ACHN (cell line): Measurements from ENCODE around the gene COPS9.

Source experiments
- DNase-seq: peaks from one replicate; pipeline ENCODE4 v3.0.0-alpha.2; 2015
- in situ Hi-C: cut with HindIII; loops from 2 replicates; pipeline ENCODE4 v1.10.0; 2017; ENCODE audit warnings: low sequenced_read_pairs, low pct_ligation_motif_present, low pct_unique_long_range_greater_than_20kb

COPS9 gene

DNA sequence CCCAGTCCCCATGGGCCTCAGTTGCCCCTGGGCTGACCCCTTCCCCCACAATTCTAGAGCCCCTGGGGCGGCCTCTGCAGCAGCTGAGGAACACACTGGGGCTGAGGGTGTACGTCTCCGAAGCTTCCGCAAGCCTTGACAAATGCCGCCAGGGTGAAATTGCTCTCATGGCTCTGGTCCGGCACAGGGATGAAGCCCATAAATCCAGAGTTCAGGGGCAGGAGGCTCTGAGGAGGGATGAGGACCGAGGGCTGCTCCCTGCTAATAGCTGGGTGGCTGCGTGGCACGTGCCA is 31.4 kb upstream of the COPS9 start:
- in situ Hi-C loops, result no loop called here
- no peak for DNase-seq

DNA sequence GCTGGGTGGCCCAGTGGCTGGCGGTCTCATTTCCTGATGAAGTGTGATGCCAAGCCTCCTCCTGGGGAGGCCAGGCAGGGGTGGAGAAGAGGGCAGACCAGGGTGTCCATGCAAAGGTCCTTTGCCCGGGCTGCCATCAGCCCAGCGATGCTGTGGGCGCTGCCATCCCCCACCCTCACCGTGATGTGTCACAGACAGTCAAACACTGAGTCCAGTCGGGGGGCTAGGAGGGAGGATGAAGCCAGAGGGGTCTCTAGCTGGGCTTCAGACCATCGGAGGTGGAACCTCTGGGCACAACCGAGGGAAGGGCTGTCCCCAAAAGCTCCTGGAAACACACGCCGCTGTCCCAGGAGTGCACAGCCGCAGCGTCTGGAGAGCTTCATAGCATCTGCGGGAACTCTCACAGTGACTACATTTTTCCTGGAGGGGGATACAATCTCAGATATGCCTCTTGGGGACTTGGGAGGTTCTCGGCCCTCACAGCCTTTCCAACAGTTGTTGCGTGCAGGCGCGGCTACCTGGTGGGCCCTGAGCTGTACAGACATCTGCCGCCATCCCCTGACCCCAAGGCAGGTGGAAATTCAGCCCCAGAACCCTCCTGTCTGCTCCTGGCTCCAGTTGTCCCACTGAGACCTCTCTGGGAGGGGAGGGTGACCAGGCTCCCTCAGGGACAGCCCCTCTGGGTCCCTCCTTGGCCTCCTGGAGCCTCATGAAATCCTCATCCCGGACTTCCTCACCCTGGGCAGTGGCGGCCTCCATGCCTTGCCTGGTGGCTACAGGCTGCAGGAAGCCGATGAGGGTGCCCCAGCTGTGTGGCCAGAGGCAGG is 30.9 kb upstream of the COPS9 start:
- DNase-seq, result no peak
- in situ Hi-C loops, result no loop called here

DNA sequence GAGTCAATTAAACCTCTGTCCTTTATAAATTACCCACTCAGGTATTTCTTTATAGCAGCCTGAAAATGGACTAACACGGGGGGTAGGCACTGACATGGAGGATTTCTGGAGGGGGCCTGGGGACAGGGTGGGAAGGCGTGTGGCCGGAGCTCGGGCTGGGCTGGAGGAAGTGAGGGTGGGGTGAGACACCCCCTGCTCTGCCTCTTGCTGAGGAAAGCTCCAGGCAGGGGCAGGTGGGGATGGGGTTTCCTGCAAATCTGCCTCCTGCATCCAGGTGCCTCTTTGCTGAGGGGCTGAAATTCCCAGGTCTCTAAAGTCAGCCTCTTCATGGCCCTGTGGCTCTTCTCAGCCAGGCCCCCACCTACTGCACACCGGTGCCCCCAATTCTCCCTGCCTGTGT is 30.1 kb upstream of the COPS9 start:
- in situ Hi-C loops, result no loop called here
- DNase-seq, result no peak

DNA sequence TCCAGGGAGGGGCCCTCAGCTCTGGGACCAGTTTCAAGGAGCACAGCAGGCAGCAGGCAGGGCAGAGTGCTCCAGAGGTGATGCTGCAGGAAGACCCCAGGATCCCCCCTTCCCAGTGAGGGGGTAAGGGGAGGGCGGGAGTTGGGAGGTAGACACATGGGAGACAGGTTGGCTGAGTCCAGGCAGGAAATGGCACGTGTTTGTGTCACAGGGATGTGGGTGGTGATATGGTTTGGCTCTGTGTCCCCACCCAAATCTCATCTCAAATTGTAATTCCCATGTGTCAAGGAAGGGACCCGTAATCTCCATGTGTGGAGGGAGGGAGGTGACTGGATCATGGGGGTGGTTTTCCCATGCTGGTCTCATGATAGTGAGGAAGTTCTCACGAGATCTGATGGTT is 29.6 kb upstream of the COPS9 start:
- in situ Hi-C loops, result no loop called here
- no peak for DNase-seq

DNA sequence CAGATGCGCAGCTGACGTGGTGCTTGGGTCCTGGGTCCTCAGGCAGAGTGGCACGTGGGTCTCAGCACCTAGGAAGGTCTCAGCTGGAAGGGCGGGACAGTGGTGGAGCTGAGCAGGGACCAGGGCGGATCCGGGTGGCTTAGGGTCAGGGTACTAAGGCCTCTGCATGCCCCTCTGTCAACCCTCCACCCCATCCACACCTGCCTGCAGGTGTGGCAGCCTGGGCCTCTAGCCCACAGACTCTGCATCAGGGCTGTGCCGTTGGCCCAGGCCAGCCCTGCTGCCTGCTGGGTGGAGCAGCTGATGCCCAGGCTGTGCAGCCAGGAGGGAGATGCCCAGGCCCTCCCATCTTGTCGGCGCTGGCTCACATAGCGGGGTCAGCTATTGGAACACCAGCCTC is 28.9 kb upstream of the COPS9 start:
- no peak for DNase-seq
- in situ Hi-C loops, result no loop called here

DNA sequence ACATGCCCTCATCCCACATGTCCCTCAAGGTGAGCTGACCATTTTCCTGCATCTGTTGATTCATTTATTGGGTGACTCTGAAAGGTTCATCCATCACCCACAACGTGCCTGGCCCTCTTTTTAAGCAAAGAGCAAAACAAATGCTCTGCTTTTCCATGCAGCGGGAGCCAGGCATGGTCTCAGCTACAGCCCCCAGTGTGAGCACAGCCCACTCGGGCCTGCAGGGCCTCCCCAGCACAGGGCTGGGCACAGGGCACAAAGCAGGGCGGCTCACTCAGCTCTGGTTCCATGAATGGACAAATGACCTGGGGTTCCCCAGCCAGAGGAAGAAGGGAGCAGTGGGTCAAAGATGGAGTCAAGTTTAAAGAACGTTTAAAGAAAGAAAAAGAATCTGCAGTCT is 28.5 kb upstream of the COPS9 start:
- no peak for DNase-seq
- in situ Hi-C loops, result no loop called here

DNA sequence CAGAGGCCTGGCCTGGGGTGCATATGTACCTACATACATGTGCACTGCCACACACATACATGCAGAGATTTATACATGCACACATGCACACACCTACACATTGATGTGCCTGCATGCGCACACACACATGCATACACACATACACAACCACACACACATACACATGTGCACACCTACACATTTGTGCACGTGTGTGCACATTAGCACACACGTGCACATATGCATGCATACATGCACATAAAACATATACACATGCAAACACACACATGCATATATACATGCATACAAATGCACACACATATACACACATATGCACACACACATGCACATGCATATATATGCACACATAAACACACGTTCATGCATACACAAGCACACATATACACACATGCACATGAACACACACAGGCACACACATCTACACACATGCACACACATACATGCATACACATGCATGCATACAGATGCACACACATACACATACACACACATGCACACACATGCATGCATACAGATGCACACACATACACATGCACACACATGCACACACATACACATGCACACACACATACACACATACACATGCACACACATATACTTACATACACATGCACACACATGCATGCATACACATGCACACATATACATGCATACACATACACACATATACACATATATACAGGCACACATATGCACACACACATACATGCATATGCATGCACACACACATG is 27.9 kb upstream of the COPS9 start:
- no peak for DNase-seq
- in situ Hi-C loops, result no loop called here

DNA sequence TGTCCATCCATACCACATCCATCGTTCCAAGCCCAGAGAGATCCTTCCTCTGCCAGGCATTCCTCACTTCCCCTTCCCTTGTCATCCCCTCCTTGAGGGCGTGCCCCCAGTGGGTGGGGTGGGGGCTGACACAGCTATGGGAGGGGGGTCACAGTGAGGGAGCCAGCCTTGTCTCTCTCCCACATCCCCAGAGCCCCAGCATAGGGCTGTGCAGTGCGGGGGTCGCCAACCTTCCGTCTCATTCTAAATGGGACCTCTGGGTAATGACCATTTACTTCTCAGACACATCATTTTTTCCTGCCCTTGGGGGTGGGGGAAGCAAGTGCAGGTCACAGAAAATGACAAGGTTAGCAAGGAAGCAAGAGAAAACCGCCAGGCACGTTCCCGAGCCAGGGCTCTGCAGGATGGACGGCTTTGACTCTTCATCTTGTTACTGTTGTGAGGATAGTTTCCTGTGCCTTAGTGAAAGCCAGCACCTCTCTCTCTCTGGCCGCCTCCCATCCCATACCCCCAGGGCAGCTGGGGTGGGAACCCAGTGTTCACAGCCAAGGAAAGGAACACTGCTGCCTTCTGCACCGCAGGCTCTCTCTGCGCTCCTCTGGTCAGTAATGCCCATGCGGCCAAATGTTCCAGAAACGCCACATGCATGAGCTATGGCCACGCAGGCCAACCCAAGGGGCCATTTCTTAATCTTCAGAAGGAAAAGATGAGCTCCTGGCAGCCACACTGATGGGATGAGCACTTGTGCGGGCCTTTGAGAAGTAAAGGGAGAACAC is 27.0 kb upstream of the COPS9 start:
- in situ Hi-C loops, result no loop called here
- DNase-seq, result no peak

DNA sequence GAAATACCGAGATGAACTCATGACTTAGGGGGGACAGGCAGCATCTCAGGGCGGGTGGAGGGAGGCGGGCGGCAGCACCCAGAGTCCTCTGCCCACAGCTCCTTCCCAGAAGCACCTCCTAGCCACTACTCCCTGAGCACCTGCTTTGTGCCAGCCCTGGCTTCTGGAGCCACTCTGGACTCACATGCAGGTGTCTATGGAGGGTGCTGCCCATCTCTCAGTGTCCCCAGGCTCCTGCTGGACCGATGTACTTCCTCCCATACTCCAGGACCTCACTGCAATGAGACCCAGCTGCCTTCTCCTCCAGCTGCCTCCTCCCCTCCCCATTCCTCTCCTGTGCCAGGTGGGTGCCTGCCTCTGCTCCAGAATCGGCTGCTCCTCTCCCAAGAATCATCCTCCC is 26.4 kb upstream of the COPS9 start:
- in situ Hi-C loops, result no loop called here
- no peak for DNase-seq

DNA sequence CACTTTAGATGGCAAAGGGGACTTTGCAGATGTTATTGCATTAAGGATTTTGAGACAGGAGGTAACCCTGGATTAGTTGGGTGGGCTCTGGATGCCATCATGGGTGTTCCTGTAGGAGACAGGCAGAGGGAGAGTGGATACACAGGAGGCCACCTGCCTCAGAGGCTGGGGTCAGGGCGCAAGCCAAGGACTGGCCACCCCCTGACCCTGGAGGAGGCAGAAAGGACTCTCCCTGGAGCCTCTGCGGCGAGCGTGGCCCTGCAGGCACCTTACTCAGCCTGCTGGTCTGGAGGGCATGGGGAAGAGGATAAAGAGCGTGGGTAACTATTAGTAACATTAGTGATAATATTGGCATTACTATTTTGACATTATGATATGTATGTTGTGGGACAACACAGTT is 25.9 kb upstream of the COPS9 start:
- in situ Hi-C loops, result no loop called here
- no peak for DNase-seq

DNA sequence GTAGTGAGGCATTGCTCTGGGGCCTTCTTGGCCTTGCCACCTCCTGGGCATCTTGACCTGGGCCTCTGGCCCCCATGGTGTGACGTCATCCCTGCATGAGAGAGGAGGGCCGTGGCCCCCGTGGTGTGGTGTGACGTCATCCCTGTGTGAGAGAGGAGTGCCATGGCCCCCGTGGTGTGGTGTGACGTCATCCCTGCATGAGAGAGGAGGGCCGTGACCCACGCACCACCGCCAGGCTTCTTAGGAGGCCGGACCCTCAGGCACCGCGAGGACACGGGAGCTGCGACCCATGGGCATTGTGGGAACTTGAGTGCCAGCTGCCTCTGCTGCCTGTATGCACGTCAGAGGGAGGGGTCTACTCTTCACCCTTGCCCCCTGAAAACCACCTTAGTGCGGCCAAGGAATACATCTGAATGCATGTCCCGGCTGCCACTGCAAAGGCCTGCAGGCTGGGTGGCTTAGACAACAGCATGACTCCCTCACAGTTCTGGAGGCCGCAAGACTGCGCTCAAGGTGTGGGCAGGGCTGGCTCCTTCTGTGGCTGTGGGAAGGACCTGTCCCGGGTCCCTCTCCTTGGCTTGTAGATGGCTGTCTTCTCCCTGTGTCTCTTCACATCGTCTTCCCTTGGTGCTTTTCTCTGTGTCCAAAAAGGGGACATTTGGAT is 25.1 kb upstream of the COPS9 start:
- in situ Hi-C loops, result no loop called here

DNA sequence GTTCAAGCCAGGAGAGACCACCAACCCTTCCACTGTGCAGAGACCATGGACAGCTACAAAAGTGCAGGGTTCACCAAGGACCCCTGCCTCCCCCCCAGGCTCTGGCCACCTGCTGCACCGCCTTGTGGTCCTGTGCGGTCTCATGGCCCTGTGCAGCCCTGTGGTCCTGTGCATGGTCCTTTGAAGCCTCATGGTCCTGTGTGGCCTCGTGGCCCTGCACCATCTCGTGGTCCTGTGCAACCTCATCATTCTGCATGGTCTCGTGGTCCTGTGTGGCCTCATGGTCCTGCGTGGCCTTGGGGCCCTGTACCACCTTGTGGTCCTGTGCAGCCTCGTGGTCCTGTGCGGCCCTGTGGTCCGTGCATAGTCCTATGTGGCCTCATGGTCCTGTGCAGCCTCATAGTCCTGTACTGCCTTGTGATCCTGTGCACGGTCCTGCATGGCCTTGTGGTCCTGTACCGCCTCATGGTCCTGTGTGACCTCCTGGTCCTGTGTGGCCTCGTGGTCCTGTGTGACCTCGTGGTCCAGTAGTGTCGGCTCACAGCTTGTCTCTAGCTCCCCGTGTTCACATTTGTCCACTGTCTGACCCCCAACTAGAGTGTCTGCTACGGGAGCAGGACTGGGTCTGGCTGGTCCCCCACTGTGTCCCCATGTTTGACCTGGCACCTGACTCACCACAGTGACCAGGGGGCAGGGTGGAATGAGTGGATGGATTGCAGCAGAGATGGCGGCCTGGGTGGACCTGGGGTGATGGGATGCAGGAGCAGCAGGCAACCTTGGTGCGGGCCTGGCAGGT is 24.4 kb upstream of the COPS9 start:
- in situ Hi-C loops, result no loop called here
- DNase-seq, result no peak

More for the DNA sequence above, 25.1 kb upstream of the COPS9 start:
- no peak for DNase-seq

DNA sequence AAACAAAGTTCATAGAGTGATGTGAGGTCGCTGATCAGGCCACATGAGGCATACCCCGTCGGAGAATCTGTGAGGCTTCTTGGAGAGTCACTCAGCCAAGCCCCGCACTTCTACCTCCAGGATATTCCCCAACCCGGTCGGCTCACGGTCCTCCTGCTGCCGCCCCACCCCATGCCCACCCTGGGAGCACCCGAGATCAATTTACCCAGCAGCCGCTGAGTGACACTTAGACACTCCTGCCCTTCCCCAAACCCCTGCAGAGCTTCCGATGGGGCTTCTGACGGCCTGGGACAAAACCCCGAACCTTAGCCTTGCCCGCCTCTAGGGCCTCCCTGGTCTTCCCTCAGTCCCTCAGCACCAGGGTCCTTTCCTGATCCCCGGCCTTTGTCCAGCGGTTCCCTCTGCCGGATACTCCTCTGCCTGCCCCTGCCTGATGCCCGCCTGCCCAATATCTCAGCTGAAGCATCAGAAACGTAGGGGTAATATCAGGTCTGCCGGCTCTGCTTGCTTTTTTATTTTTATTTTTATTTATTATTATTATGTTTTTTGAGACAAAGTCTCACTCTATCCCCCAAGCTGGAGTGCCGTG is 23.2 kb upstream of the COPS9 start:
- DNase-seq, result no peak
- in situ Hi-C loops, result no loop called here

DNA sequence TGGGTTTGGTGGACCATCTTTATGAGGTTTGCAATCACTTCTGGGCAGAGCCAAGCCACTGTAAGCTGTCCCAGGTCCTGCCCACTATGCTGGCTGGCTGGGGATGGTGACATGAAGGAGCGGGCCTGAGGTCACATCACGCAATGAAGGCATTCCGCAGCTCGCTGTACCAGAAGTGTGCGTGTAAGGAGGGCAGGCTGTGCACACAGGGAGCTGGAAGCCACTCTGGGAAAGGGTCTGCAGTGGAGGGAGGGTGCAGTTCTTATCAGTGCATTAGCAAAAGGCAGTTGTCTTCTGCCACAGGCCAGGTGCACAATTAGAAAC is 21.0 kb upstream of the COPS9 start:
- DNase-seq, result no peak

DNA sequence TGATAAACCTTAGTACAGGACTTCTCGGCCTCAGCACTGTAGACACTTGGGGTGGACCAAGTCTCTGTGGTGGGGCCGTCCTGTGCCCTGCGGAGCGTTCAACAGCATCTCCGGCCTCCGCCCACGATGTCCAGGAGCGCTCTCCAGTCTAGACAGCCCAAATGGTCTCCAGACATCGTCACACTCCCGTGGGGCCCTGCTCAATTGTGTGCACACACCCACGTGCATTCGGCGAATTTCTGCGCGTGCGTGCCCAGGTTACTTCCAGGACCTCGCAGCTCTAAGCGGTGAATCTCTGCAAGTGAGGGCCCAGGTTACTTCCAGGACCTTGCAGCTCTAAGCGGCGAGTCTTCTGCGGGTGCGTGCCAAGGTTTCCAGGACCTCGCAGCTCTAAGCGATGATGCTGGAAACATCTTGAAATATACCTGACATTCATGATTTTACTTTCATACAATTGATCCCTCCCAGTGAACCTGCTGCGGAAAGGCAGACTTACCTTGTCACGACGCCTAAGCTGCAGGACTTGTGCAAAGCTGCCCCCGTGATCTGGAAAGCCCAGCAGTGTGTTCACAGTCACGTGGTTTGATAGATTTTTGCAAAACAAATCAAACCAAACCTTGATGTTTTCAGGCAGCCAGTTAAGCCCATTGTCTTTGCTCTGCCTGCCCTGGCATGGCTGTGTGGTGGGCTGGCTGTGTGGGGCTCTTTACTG is 20.5 kb upstream of the COPS9 start:
- no peak for DNase-seq
- in situ Hi-C loops, result no loop called here

More for the DNA sequence above, 21.0 kb upstream of the COPS9 start:
- in situ Hi-C loops, result no loop called here

DNA sequence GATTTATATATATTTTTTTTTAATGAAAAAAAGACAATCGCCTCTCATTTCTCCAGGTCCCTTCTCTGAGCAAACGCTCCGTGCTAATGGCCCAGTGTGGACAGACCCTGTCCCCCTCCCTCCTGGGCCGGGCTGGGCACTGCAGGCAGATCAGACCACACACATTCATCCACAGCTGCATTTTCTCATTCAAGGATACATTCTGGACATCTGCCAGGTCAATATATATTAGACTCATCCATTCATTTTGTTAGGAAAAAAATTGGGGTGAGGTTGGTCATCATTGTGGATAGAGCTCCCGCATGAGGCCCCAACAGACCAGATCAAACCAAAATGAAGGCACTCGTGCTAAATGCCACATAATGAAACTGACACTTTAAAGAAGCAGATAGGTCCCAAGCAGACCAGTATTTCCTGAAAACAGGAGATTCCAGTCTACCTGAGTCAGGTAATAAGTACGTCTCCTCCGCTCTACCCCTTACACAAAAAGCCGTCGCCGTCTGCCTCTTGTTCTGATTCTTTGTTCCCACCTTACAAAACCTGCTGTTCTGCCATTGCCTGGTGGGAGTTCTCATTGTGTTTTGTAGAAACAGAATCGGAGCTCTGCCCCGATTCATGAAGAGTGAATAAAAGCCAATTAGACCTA is 19.8 kb upstream of the COPS9 start:
- in situ Hi-C loops, result no loop called here
- no peak for DNase-seq

DNA sequence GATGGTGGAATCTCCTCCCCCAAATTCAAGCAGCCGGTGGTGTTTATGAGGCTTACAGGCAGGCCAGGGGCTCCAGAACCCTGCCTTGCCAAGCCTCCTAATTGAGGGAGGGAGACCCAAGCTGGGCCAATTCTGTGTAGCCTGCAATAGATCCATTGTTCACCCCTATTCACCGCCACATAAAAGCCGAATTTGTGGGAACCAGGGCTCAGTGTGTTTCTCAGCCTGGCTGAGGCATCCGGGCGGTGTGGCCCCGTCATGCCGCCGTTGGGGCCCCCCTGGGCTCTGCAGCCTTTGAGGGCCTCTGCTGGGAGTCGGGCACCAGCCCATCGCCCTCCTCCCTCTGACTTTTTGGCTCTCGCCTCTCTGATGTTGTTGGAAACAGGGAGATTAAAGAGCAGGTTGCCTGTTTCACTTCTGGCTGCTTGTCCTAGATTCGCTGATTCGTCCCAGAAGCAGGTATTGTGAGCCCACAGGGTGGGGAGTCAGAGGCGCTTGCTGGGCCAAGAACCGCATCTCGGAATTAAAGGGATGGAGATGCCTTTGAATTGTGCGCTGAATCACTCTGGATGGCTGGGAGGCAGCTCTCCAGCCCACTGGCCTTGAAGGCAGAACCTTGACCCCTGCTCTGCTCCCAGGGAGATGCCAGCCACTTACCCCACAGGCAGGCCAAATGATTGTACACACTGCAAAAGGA is 19.1 kb upstream of the COPS9 start:
- DNase-seq, result no peak
- in situ Hi-C loops, result no loop called here
